Naive thymus-derived CD8-positive, alpha-beta T cell (primary cell): ENCODE data around the gene TSEN34. TPM values are rescaled to one million over a fixed set of nuclear protein-coding genes. Genes with fewer than 3 reads are reported as not detected.
"Not testable (repeated sequence)": the region's sequence is repeated elsewhere in the genome, so short reads cannot be mapped to it uniquely, and the experiment has no call there.

ENCODE experiments used
- ATAC-seq, 2 donors: fragments of 150-1000 bp; cut with Tn5 transposase in 1 of 2; sonication (Bioruptor Pico), chemical (Tn5 transposase) in 1 of 2; 1 replicate in 1 of 2; 2 replicates in 1 of 2; pipeline ENCODE4 v1.10.0; 2021; ENCODE audit warnings: mild to moderate bottlenecking in 2 of 2, moderate library complexity in 2 of 2
- POLR2A ChIA-PET: fragments of 350-600 bp; sonication (Branson Sonifier 250); formaldehyde crosslinking; loops from one replicate; lab custom pipeline; 2021; ENCODE audit warnings: antibody characterized with exemption; lab: Charles Lee
- DNase-seq, 10 donors: peaks; one replicate each; pipeline versions ENCODE4 v3.0.0 to v3.0.0-alpha.2; 2020 to 2022
- H3K27ac Mint-ChIP-seq, 10 donors: one replicate each; pipeline ENCODE4 v1.8.0; 2020 to 2022; ENCODE audit warnings: mild to moderate bottlenecking in 10 of 10, mixed read lengths in 10 of 10, moderate library complexity in 4 of 10, inconsistent platforms in 1 of 10
- H3K27me3 Mint-ChIP-seq, 5 donors: one replicate each; pipeline ENCODE4 v1.8.0; 2021 to 2022; ENCODE audit warnings: mixed read lengths in 5 of 5
- H3K36me3 Mint-ChIP-seq, 3 donors: one replicate each; pipeline ENCODE4 v1.8.0; 2020 to 2022; ENCODE audit warnings: mixed read lengths in 3 of 3, mild to moderate bottlenecking in 2 of 3, inconsistent platforms in 1 of 3
- H3K4me1 Mint-ChIP-seq, 4 donors: one replicate each; pipeline ENCODE4 v1.8.0; 2021 to 2022; ENCODE audit warnings: mixed read lengths in 4 of 4
- H3K4me3 Mint-ChIP-seq, 10 donors: one replicate each; pipeline ENCODE4 v1.8.0; 2020 to 2022; ENCODE audit warnings: mild to moderate bottlenecking in 10 of 10, mixed read lengths in 10 of 10, moderate library complexity in 6 of 10, inconsistent platforms in 1 of 10
- H3K9me3 Mint-ChIP-seq, 9 donors: one replicate each; pipeline ENCODE4 v1.8.0; 2020 to 2022; ENCODE audit warnings: mixed read lengths in 9 of 9, mild to moderate bottlenecking in 3 of 9, inconsistent platforms in 1 of 9, moderate library complexity in 1 of 9
- polyA plus RNA-seq, 3 donors: library from polyadenylated mRNA; unstranded; fragments of 300-500 nt; fragmentation: Illumina TruSeq; gene quantifications; one replicate each; pipeline ENCODE4 v1.2.3, GENCODE V29; 2021
- total RNA-seq, 8 experiments: library from RNA in 2 of 8; stranded (reverse) in 2 of 8; gene quantifications; one replicate each; pipeline ENCODE4 v1.2.3 and lab custom pipeline; 2021 to 2026

TSEN34 gene
- total and polyA plus RNA-seq, 5 experiments from 2014 or later, result 23.4 to 38.7 (median 25.6) TPM

- Mint-ChIP-seq H3K4me3 (peak overlapping the region; percentile 86 to 100 (median 95)), H3K4me1 (peaks cover 22 to 53% (median 44%) of the 10 kb centered on the region in 4 donors), H3K27ac (peak overlapping the region; percentile 98 to 100 (median 99)), H3K36me3 (peaks cover 0 to 32% (median 4%) of the 10 kb centered on the region in 3 donors), H3K27me3 (no peaks in the 10 kb centered on the region), H3K9me3 (no peaks in the 10 kb centered on the region)
- ATAC-seq (peak; percentile 54 to 63), DNase-seq (peak; percentile 99 to 100 (median 100))
- POLR2A ChIA-PET, result interaction anchor here (0.7 to 7.0 kb wide), 20 partner anchors 11 to 1070 kb away, joined by 3 to 158 read pairs (median 6); partner anchors contain the start of genes CNOT3, LENG1, LENG8 and LENG9
These were observed 1.2 kb upstream of the TSEN34 start for GRCh38 chr19:54189735-54190502.

- DNase-seq, result peak in 9 of 10 donors; percentile 99 to 100 (median 100)
- POLR2A ChIA-PET, result interaction anchor here (0.7 to 7.0 kb wide), 11 partner anchors 10 to 323 kb away, joined by 3 to 158 read pairs (median 10); partner anchors contain the start of genes CNOT3, LENG1, LENG8 and MYADM
- H3K9me3 Mint-ChIP-seq, result no peaks in the 10 kb centered on the region
- peak overlapping the region; percentile 98 to 100 (median 99) for H3K27ac Mint-ChIP-seq
- H3K27me3 Mint-ChIP-seq, result no peaks in the 10 kb centered on the region
- H3K4me3 Mint-ChIP-seq, result peak overlapping the region; percentile 86 to 100 (median 95)
- ATAC-seq, result peak; percentile 64
- H3K36me3 Mint-ChIP-seq, result peaks cover 3 to 36% (median 6%) of the 10 kb centered on the region in 3 donors
- H3K4me1 Mint-ChIP-seq, result peaks cover 22 to 53% (median 46%) of the 10 kb centered on the region in 4 donors
These were observed 551 bp upstream of the TSEN34 start for GRCh38 chr19:54190503-54191010.

GRCh38 chr19:54191811-54192453, 824 bp downstream of the TSEN34 start:
- no peaks in the 10 kb centered on the region for H3K27me3 Mint-ChIP-seq
- H3K4me1 Mint-ChIP-seq, result peaks cover 22 to 47% (median 46%) of the 10 kb centered on the region in 4 donors
- no peaks in the 10 kb centered on the region for H3K9me3 Mint-ChIP-seq
- peak overlapping the region; percentile 72 to 99 (median 93) for H3K27ac Mint-ChIP-seq
- POLR2A ChIA-PET, result interaction anchor here (0.6 to 7.0 kb wide), 10 partner anchors 9 to 324 kb away, joined by 3 to 158 read pairs (median 8); partner anchors contain the start of genes CNOT3, LENG1, MYADM and RPS9
- peaks cover 5 to 38% (median 8%) of the 10 kb centered on the region in 3 donors for H3K36me3 Mint-ChIP-seq
- peak overlapping the region; percentile 85 to 100 (median 90) for H3K4me3 Mint-ChIP-seq
- DNase-seq, result no peak
- ATAC-seq, result no peak

- peaks cover 5 to 38% (median 8%) of the 10 kb centered on the region in 3 donors for H3K36me3 Mint-ChIP-seq
- DNase-seq (no peak), ATAC-seq (no peak)
These were observed 1.9 kb downstream of the TSEN34 start for GRCh38 chr19:54193011-54193410.

GRCh38 chr19:54194463-54194862, 3.4 kb downstream of the TSEN34 start:
- Mint-ChIP-seq H3K36me3 (peaks cover 5 to 38% (median 8%) of the 10 kb centered on the region in 3 donors), H3K4me1 (peaks cover 17 to 33% (median 29%) of the 10 kb centered on the region in 4 donors), H3K27ac (peak overlapping the region in 2 of 10 donors; percentile 27 to 40)
- DNase-seq, ATAC-seq, H3K27me3 Mint-ChIP-seq, H3K4me3 Mint-ChIP-seq, POLR2A ChIA-PET, H3K9me3 Mint-ChIP-seq: not testable (repeated sequence)

More at GRCh38 chr19:54193011-54193410, 1.9 kb downstream of the TSEN34 start:
- peak overlapping the region in 8 of 10 donors; percentile 43 to 99 (median 64) for H3K27ac Mint-ChIP-seq
- H3K4me1 Mint-ChIP-seq, result peaks cover 17 to 38% (median 36%) of the 10 kb centered on the region in 4 donors
- H3K4me3 Mint-ChIP-seq, result peak overlapping the region in 9 of 10 donors; percentile 41 to 98 (median 85)
- no peaks in the 10 kb centered on the region for H3K27me3 Mint-ChIP-seq
- H3K9me3 Mint-ChIP-seq, result no peaks in the 10 kb centered on the region
- POLR2A ChIA-PET, result interaction anchor here (0.7 to 5.0 kb wide), 3 partner anchors 7 to 59 kb away, joined by 4 to 158 read pairs (median 8); partner anchors contain the start of gene RPS9

- no peak overlapping the region for H3K4me3 Mint-ChIP-seq
- peaks cover 19 to 42% (median 29%) of the 10 kb centered on the region in 4 donors for H3K4me1 Mint-ChIP-seq
- no peak for ATAC-seq
- H3K36me3 Mint-ChIP-seq, result peaks cover 5 to 44% (median 9%) of the 10 kb centered on the region in 3 donors
- DNase-seq, result no peak
- POLR2A ChIA-PET, result no interaction called here
- H3K27ac Mint-ChIP-seq, result no peak overlapping the region
- H3K9me3 Mint-ChIP-seq, result no peaks in the 10 kb centered on the region
- H3K27me3 Mint-ChIP-seq, result no peaks in the 10 kb centered on the region
These were observed 5.4 kb downstream of the TSEN34 start for GRCh38 chr19:54196536-54196935.

GRCh38 chr19:54197121-54197520, 6.0 kb downstream of the TSEN34 start:
- Mint-ChIP-seq H3K36me3 (peaks cover 5 to 47% (median 10%) of the 10 kb centered on the region in 3 donors), H3K4me1 (peaks cover 13 to 42% (median 26%) of the 10 kb centered on the region in 4 donors), H3K9me3 (no peaks in the 10 kb centered on the region), H3K27me3 (no peaks in the 10 kb centered on the region), H3K27ac (peak overlapping the region in 1 of 10 donors; percentile 55), H3K4me3 (peak overlapping the region in 1 of 10 donors; percentile 31)
- DNase-seq, result no peak
- POLR2A ChIA-PET, result no interaction called here
- no peak for ATAC-seq

GRCh38 chr19:54199401-54199800, 8.3 kb downstream of the TSEN34 start:
- Mint-ChIP-seq H3K27me3 (no peaks in the 10 kb centered on the region), H3K4me1 (peaks cover 11 to 52% (median 30%) of the 10 kb centered on the region in 4 donors), H3K9me3 (no peaks in the 10 kb centered on the region), H3K4me3 (peak overlapping the region; percentile 44 to 97 (median 69)), H3K27ac (peak overlapping the region in 8 of 10 donors; percentile 33 to 87 (median 74)), H3K36me3 (peaks cover 5 to 53% (median 16%) of the 10 kb centered on the region in 3 donors)
- DNase-seq (no peak), ATAC-seq (no peak)
- POLR2A ChIA-PET, result interaction anchor here (1.9 to 6.3 kb wide), 5 partner anchors 9 to 84 kb away, joined by 5 to 158 read pairs (median 16); partner anchors contain the start of genes CNOT3, LENG1, MBOAT7 and PRPF31

GRCh38 chr19:54201172-54201701, 10.1 kb downstream of the TSEN34 start:
- POLR2A ChIA-PET, result interaction anchor here (0.7 to 6.3 kb wide), 11 partner anchors 9 to 248 kb away, joined by 3 to 158 read pairs (median 5); partner anchors contain the start of genes CNOT3, LENG1, LENG8 and MBOAT7
- Mint-ChIP-seq H3K9me3 (no peaks in the 10 kb centered on the region), H3K36me3 (peaks cover 0 to 55% (median 22%) of the 10 kb centered on the region in 3 donors), H3K4me3 (peak overlapping the region; percentile 89 to 100 (median 100)), H3K4me1 (peaks cover 12 to 64% (median 46%) of the 10 kb centered on the region in 4 donors), H3K27ac (peak overlapping the region; percentile 94 to 100 (median 99)), H3K27me3 (no peaks in the 10 kb centered on the region)
- ATAC-seq, result no peak
- DNase-seq, result no peak

GRCh38 chr19:54201980-54202379, 10.9 kb downstream of the TSEN34 start:
- POLR2A ChIA-PET, result interaction anchor here (0.6 to 6.3 kb wide), 4 partner anchors 12 to 1049 kb away, joined by 4 to 158 read pairs (median 12); partner anchors contain the start of genes LENG1, MBOAT7 and TSEN34
- Mint-ChIP-seq H3K9me3 (no peaks in the 10 kb centered on the region), H3K27me3 (no peaks in the 10 kb centered on the region), H3K4me3 (peak overlapping the region; percentile 89 to 100 (median 100)), H3K4me1 (peaks cover 12 to 71% (median 53%) of the 10 kb centered on the region in 4 donors), H3K36me3 (peaks cover 0 to 63% (median 25%) of the 10 kb centered on the region in 3 donors), H3K27ac (peak overlapping the region in 9 of 10 donors; percentile 32 to 100 (median 99))
- ATAC-seq, result no peak
- DNase-seq, result no peak

- POLR2A ChIA-PET, result interaction anchor here (3.7 to 6.3 kb wide), 2 partner anchors 13 to 44 kb away, joined by 19 to 158 read pairs; partner anchors contain the start of genes LENG1, MBOAT7 and TSEN34
These were observed 12.1 kb downstream of the TSEN34 start for GRCh38 chr19:54203151-54203611.

More at GRCh38 chr19:54203151-54203611, 12.1 kb downstream of the TSEN34 start:
- H3K4me1 Mint-ChIP-seq, result peaks cover 18 to 83% (median 65%) of the 10 kb centered on the region in 4 donors
- no peaks in the 10 kb centered on the region for H3K9me3 Mint-ChIP-seq
- ATAC-seq (no peak), DNase-seq (no peak)
- no peaks in the 10 kb centered on the region for H3K27me3 Mint-ChIP-seq
- peaks cover 0 to 75% (median 25%) of the 10 kb centered on the region in 3 donors for H3K36me3 Mint-ChIP-seq
- H3K27ac Mint-ChIP-seq, result peak overlapping the region in 5 of 10 donors; percentile 31 to 68 (median 46)
- peak overlapping the region; percentile 9 to 100 (median 93) for H3K4me3 Mint-ChIP-seq
